NOMO-1 (cell line): ENCODE data around the gene DOCK8.
"Not testable (repeated sequence)": the region's sequence is repeated elsewhere in the genome, so short reads cannot be mapped to it uniquely, and the experiment has no call there.

ENCODE experiments used
- DNase-seq, 2 experiments: peaks; one replicate each; lab custom pipeline; 2025; ENCODE audit not compliant: unreplicated experiment in 2 of 2; lab: John Stamatoyannopoulos, UW

Gene DOCK8

GRCh38 chr9:214648-215493, at the start of gene DOCK8:
Gene DOCK8, plus strand, starts transcription at chr9:214865. Its CDS starts 112 bp downstream, at chr9:214977.
- peak; percentile 55 to 58 for DNase-seq

GRCh38 chr9:169757-170156, 44.9 kb upstream of the DOCK8 start:
- DNase-seq: not testable (repeated sequence)

GRCh38 chr9:178140-178825, 36.4 kb upstream of the DOCK8 start:
- not testable (repeated sequence) for DNase-seq

- DNase-seq: peak; percentile 20 to 27
These were observed 35.7 kb upstream of the DOCK8 start, which contains the start of gene ZNG1A for GRCh38 chr9:178970-179383. Gene ZNG1A, minus strand, starts transcription at chr9:179056. Its CDS starts 87 bp downstream, at chr9:178969.

- not testable (repeated sequence) for DNase-seq
These were observed 15.1 kb upstream of the DOCK8 start for GRCh38 chr9:199601-200000.

- no peak for DNase-seq
These were observed 8.2 kb upstream of the DOCK8 start for GRCh38 chr9:206481-206880.

- DNase-seq: no peak
These were observed 5.4 kb upstream of the DOCK8 start for GRCh38 chr9:209143-209758.

GRCh38 chr9:211036-211435, 3.6 kb upstream of the DOCK8 start:
- no peak for DNase-seq

- DNase-seq: no peak
These were observed 3.1 kb upstream of the DOCK8 start for GRCh38 chr9:211557-211956.

- DNase-seq: peak in 1 of 2 experiments; percentile 34
These were observed 2.4 kb upstream of the DOCK8 start for GRCh38 chr9:212297-212696.

GRCh38 chr9:213901-214300, 764 bp upstream of the DOCK8 start:
- DNase-seq: not testable (repeated sequence)

GRCh38 chr9:214351-214647, 366 bp upstream of the DOCK8 start:
- DNase-seq: no peak

- DNase-seq: no peak
These were observed 1.0 kb downstream of the DOCK8 start for GRCh38 chr9:215631-216155.

GRCh38 chr9:216866-217265, 2.2 kb downstream of the DOCK8 start:
- DNase-seq: no peak

- DNase-seq: no peak
These were observed 3.3 kb downstream of the DOCK8 start for GRCh38 chr9:217950-218349.

- not testable (repeated sequence) for DNase-seq
These were observed 4.4 kb downstream of the DOCK8 start for GRCh38 chr9:219036-219435.

- peak in 1 of 2 experiments; percentile 29 for DNase-seq
These were observed 5.2 kb downstream of the DOCK8 start for GRCh38 chr9:219670-220365.

- peak in 1 of 2 experiments; percentile 41 for DNase-seq
These were observed 7.5 kb downstream of the DOCK8 start for GRCh38 chr9:221989-222776.

- DNase-seq: no peak
These were observed 8.5 kb downstream of the DOCK8 start for GRCh38 chr9:223152-223551.

GRCh38 chr9:224026-224425, 9.4 kb downstream of the DOCK8 start:
- DNase-seq: no peak
